Subcutaneous adipose tissue (tissue), 4 donors: Measurements from ENCODE around the gene ASTN1. TPM values are rescaled to one million over a fixed set of nuclear protein-coding genes. Genes with fewer than 3 reads are reported as not detected.

ENCODE experiments used
- total RNA-seq, 4 donors: library from RNA; depleted of rRNA; stranded (reverse); fragments of >200 nt; gene quantifications; one replicate each; pipeline ENCODE4 v1.1.0, GENCODE V29; 2016
- TF ChIP-seq, protein P1 (sequence below): fragments of 450-650 bp; IDR thresholded peaks from one replicate; pipeline ENCODE4 v1.5.1; 2016; ENCODE audit warnings: low read depth, mild to moderate bottlenecking, control low read depth, antibody characterized with exemption, moderate library complexity

The ASTN1 gene
- total RNA-seq, 4 donors from 2014 or later, result 0.33 TPM; not detected in 3

- TF ChIP-seq, protein P1, sequence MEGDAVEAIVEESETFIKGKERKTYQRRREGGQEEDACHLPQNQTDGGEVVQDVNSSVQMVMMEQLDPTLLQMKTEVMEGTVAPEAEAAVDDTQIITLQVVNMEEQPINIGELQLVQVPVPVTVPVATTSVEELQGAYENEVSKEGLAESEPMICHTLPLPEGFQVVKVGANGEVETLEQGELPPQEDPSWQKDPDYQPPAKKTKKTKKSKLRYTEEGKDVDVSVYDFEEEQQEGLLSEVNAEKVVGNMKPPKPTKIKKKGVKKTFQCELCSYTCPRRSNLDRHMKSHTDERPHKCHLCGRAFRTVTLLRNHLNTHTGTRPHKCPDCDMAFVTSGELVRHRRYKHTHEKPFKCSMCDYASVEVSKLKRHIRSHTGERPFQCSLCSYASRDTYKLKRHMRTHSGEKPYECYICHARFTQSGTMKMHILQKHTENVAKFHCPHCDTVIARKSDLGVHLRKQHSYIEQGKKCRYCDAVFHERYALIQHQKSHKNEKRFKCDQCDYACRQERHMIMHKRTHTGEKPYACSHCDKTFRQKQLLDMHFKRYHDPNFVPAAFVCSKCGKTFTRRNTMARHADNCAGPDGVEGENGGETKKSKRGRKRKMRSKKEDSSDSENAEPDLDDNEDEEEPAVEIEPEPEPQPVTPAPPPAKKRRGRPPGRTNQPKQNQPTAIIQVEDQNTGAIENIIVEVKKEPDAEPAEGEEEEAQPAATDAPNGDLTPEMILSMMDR, result no peak
Observed at GRCh38 chr1:177198243-177198642, 33.7 kb upstream of the ASTN1 start.

- TF ChIP-seq, protein P1, result no peak
Observed at GRCh38 chr1:177190308-177190970, 25.9 kb upstream of the ASTN1 start.

- TF ChIP-seq, protein P1, result no peak
Observed at GRCh38 chr1:177186639-177187038, 22.1 kb upstream of the ASTN1 start.

DNA sequence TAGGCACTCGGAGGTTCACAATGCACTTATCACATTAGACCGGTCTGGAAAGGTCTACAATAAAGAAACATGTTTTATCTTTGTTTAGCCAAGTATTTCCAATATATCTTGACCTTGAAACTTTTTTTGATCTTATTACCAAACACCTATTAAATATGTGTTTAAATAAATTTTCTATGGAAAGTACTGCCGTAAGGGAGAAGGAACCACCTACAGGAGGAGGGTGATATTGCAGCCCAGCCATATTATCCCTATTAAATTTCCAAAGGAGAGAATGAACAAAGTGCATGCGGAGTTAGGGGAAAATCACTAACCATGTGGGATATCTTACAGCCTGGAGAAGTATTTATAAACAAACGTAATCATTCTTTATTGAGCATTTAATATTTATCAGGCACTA is 20.7 kb upstream of the ASTN1 start:
- TF ChIP-seq, protein P1, result no peak

DNA sequence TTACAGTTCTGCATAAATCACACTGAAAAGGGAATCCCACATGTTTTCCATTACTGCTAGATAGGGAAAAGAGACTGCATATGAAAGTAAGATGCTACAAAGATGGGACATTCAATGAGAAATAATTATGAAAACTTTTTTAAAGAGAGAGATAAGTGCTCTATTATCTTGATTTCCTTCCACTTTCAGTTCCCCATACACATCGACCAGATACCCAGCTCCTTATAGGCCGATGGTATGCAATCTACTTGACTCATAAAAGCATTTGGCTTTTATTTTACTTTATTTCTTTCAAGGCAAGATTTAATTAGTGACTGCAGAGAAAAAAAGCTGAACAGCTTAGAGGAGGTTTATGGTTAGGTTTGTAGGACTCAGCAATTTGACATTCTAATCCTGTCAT is 19.3 kb upstream of the ASTN1 start:
- TF ChIP-seq, protein P1, result no peak

- TF ChIP-seq, protein P1, result no peak
Observed at GRCh38 chr1:177181631-177182291, 17.2 kb upstream of the ASTN1 start.

DNA sequence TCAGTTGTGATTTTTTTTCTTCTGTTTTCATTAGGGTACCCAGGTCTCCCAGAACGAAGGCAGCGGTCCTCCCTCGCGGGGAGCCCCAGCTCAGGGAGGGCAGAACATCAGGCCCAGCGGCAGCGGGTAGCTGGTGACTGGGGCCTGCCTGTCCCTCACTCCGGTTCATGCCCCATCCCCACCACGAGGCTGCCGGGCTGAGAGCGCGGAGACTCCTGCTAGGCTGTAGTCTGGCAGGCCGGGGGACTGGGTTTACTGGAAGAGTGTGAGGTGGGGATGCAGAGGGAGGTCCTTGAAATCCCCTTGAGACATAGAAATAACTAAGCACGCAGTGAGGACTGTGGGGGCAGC is 16.7 kb upstream of the ASTN1 start:
- TF ChIP-seq, protein P1, result no peak
